Fibroblast of the aortic adventitia (primary cell): ENCODE results near the gene METRN. TPM values are rescaled to one million over a fixed set of nuclear protein-coding genes. Genes with fewer than 3 reads are reported as not detected.

Experiments used
- DNase-seq: peaks from one replicate; pipeline ENCODE4 v3.0.0-alpha.2; 2010; ENCODE audit warnings: low read depth
- H3K4me3 ChIP-seq: 2 replicates; pipeline ENCODE4 v1.5.1; 2011; ENCODE audit warnings: low read depth, mild to moderate bottlenecking, control low read depth, low read length, moderate library complexity
- CTCF ChIP-seq: IDR thresholded peaks from 2 replicates; pipeline ENCODE4 v1.5.1; 2011; ENCODE audit warnings: mild to moderate bottlenecking, low read length, control low read depth, inconsistent platforms; ENCODE audit not compliant: insufficient read depth
- total RNA-seq: library from RNA; depleted of rRNA; stranded (reverse); fragments of >200 nt; gene quantifications from 2 replicates; pipeline ENCODE4 v1.2.3, GENCODE V29; 2012; ENCODE audit warnings: low replicate concordance

METRN gene
- total RNA-seq, 1 donor = 30.7 TPM

- H3K4me3 ChIP-seq = peak overlapping the region; percentile 73
- no peak for DNase-seq
- TF ChIP-seq CTCF = no peak
Measured at GRCh38 chr16:682493-683395, 32.2 kb upstream of the METRN start.

GRCh38 chr16:683396-684070, 31.4 kb upstream of the METRN start:
- H3K4me3 ChIP-seq = peak overlapping the region; percentile 73
- DNase-seq = no peak
- no peak for TF ChIP-seq CTCF

GRCh38 chr16:684071-684794, 30.7 kb upstream of the METRN start, which contains the start of gene JMJD8:
JMJD8 (minus strand) TSS chr16:684334; CDS start chr16:684319, 15 bp downstream.
- DNase-seq = peak; percentile 92
- H3K4me3 ChIP-seq = peak within 1 kb of the TSS; percentile 73
- no peak for TF ChIP-seq CTCF

- no peak for TF ChIP-seq CTCF
- no peak for DNase-seq
- peak overlapping the region; percentile 9 for H3K4me3 ChIP-seq
Measured at GRCh38 chr16:684961-685696, 29.8 kb upstream of the METRN start.

- no peak overlapping the region for H3K4me3 ChIP-seq
- peak; percentile 25 for DNase-seq
- peak; percentile 47 for TF ChIP-seq CTCF
Measured at GRCh38 chr16:685967-686366, 29.0 kb upstream of the METRN start.
